ENCODE data around the gene CPXM2.

CPXM2 gene

DNA sequence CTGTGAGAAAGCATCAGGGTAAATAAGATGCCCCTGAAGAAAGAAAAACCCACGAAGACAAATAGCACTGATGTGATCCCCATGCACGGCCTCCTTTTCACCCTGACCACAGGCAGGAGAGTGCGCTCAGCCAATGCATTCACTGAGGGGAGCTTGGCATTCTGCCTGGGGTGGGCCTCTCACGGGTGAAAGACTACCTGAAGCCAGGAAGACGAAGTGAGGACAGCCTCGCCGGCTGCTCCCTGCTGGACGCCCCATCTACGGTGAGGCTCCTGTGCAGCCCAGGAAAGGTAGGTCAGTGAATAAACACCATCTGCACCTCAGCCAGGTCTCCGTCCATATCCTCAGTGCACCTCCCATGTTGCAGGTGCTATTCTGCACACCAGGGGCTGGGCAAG is 32.0 kb downstream of the CPXM2 start:
- ChIA-PET POLR2A (no interaction called here), CTCF (no interaction called here)
- no peak for DNase-seq (ENCODE audit: extremely low spot score)
- TF ChIP-seq CTBP1 (IDR thresholded peaks at IDR 0.05; ENCODE audit: borderline replicate concordance) (no peak), SUZ12 (IDR thresholded peaks at IDR 0.05) (no peak), ARNT (IDR thresholded peaks at IDR 0.05) (no peak), L3MBTL2 (conservative IDR thresholded peaks at IDR 0.05) (no peak), ELF4 (IDR thresholded peaks at IDR 0.05) (no peak)

DNA sequence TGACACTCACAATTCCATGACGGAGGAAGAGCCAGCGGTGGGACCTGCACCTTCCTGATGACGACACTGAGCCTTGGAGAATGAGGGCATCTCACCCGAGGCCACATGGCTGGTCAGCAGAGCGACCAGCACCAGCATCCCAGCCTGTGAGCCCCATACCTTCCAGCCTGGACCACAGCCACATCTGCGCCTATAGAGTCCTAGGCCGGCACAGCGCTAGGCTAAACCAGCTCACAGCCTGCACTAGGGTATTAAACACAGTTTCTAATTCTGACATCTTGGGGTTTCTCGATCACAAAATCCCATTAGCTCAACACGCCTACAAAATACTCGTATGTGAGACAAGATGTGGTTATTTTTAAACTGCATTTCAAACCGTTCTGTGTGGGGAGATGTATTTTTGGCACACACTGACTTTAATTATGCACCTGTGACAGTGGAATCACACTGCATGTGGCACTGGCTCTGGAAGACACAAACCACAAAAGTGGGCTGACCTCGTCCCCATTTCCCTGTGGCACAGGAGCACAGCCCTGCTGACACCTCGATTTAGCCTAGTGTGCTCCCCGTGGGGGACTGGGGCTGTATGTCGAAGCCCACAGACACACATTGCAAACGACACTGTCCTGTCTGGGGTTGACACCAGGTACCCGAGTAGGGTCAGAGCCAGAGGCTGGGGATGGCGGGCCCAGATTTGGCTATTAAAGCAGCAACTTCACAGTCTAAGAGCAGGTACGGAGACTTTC is 32.5 kb downstream of the CPXM2 start:
- no peak for TF ChIP-seq L3MBTL2 (conservative IDR thresholded peaks at IDR 0.05)
- no peak for TF ChIP-seq SUZ12 (IDR thresholded peaks at IDR 0.05)
- no peak for TF ChIP-seq BHLHE40 (IDR thresholded peaks at IDR 0.05; ENCODE audit: borderline replicate concordance)
- TF ChIP-seq, protein P1, sequence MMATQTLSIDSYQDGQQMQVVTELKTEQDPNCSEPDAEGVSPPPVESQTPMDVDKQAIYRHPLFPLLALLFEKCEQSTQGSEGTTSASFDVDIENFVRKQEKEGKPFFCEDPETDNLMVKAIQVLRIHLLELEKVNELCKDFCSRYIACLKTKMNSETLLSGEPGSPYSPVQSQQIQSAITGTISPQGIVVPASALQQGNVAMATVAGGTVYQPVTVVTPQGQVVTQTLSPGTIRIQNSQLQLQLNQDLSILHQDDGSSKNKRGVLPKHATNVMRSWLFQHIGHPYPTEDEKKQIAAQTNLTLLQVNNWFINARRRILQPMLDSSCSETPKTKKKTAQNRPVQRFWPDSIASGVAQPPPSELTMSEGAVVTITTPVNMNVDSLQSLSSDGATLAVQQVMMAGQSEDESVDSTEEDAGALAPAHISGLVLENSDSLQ (IDR thresholded peaks at IDR 0.05): no peak
- no peak for TF ChIP-seq NFRKB (IDR thresholded peaks at IDR 0.05)
- TF ChIP-seq ELF4 (IDR thresholded peaks at IDR 0.05): no peak
- TF ChIP-seq SP1 (IDR thresholded peaks at IDR 0.05): no peak
- TF ChIP-seq FOXM1 (IDR thresholded peaks at IDR 0.05; ENCODE audit: borderline replicate concordance): no peak
- no peak for TF ChIP-seq TARDBP (IDR thresholded peaks at IDR 0.05)
- DNase-seq (ENCODE audit: extremely low spot score): no peak
- CTCF ChIA-PET: no interaction called here
- POLR2A ChIA-PET: no interaction called here

DNA sequence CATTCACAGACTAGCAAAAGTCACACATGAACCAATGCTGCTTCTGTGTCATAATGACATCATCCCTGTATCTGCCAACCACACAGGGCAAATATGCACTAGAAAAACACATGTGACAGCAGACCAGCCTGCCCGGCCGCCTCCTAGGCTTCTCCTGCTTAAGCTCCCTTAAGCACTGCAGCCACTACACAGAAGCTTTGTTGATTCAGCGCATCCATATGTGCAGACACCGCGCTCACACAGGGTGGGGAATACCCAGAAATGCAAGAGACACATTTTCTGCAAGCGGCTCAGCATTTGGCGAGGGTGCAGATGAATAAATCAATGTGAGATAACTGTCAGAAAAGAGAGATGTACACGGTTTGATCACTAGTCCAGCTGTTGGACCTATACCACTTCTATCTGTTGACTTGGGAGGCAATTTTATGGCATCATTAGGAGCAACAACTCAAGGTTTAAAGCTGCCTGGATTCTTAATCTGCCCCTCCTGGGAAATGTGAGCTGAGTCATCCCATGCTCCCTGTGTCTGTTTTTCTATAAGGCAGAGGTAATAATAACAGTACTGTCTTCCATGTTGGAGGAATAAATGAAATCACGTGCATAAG is 33.4 kb downstream of the CPXM2 start:
- TF ChIP-seq CTBP1 (IDR thresholded peaks at IDR 0.05; ENCODE audit: borderline replicate concordance) (no peak), ZNF384 (IDR thresholded peaks at IDR 0.05) (no peak), LEF1 (IDR thresholded peaks at IDR 0.05; ENCODE audit: borderline replicate concordance) (no peak), TARDBP (IDR thresholded peaks at IDR 0.05) (no peak), FOXK2 (IDR thresholded peaks at IDR 0.05) (no peak), FOXM1 (IDR thresholded peaks at IDR 0.05; ENCODE audit: borderline replicate concordance) (no peak), ARNT (IDR thresholded peaks at IDR 0.05) (no peak), SP1 (IDR thresholded peaks at IDR 0.05) (no peak), FOXA1 (IDR thresholded peaks at IDR 0.05) (no peak), ELF4 (IDR thresholded peaks at IDR 0.05) (no peak), NFRKB (IDR thresholded peaks at IDR 0.05) (no peak), L3MBTL2 (conservative IDR thresholded peaks at IDR 0.05) (no peak), SUZ12 (IDR thresholded peaks at IDR 0.05) (no peak), BHLHE40 (IDR thresholded peaks at IDR 0.05; ENCODE audit: borderline replicate concordance) (no peak), HDGF (IDR thresholded peaks at IDR 0.05; ENCODE audit: borderline replicate concordance) (no peak)
- TF ChIP-seq, protein P1 (IDR thresholded peaks at IDR 0.05): no peak
- CTCF ChIA-PET: no interaction called here
- DNase-seq (ENCODE audit: extremely low spot score): no peak
- POLR2A ChIA-PET: no interaction called here

DNA sequence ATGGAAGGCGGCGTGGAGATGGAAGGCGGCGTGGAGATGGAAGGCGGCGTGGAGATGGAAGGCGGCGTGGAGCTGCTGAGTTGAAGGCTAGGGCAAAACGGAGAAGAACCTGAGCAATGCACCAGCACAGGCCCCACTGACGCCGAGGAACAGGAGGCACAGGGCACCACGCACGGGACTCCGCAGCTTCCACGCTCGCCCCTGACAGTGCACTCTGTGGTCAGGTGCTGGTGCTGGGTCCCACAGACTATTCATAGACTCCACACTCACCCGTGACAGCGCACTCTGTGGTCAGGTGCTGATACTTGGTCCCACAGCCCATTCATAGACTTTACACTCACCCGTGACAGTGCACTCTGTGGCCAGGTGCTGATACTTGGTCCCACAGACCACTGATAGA is 34.0 kb downstream of the CPXM2 start:
- no peak for DNase-seq (ENCODE audit: extremely low spot score)
- POLR2A ChIA-PET: no interaction called here
- TF ChIP-seq FOXK2 (IDR thresholded peaks at IDR 0.05) (no peak), SP1 (IDR thresholded peaks at IDR 0.05) (no peak), TARDBP (IDR thresholded peaks at IDR 0.05) (no peak), HDGF (IDR thresholded peaks at IDR 0.05; ENCODE audit: borderline replicate concordance) (no peak), ZNF384 (IDR thresholded peaks at IDR 0.05) (no peak), ARNT (IDR thresholded peaks at IDR 0.05) (no peak), LEF1 (IDR thresholded peaks at IDR 0.05; ENCODE audit: borderline replicate concordance) (no peak), FOXA1 (IDR thresholded peaks at IDR 0.05) (no peak), L3MBTL2 (conservative IDR thresholded peaks at IDR 0.05) (no peak), SUZ12 (IDR thresholded peaks at IDR 0.05) (no peak), NFRKB (IDR thresholded peaks at IDR 0.05) (no peak)
- TF ChIP-seq, protein P1 (IDR thresholded peaks at IDR 0.05): no peak
- CTCF ChIA-PET: no interaction called here

GRCh38 chr10:123855008-123855684 is 36.5 kb downstream of the CPXM2 start:
- CTCF ChIA-PET: no interaction called here
- POLR2A ChIA-PET: no interaction called here
- TF ChIP-seq HDGF (IDR thresholded peaks at IDR 0.05; ENCODE audit: borderline replicate concordance): no peak
- no peak for TF ChIP-seq SUZ12 (IDR thresholded peaks at IDR 0.05)
- no peak for TF ChIP-seq CTBP1 (IDR thresholded peaks at IDR 0.05; ENCODE audit: borderline replicate concordance)
- TF ChIP-seq, protein P1 (IDR thresholded peaks at IDR 0.05): no peak
- TF ChIP-seq ZNF384 (IDR thresholded peaks at IDR 0.05): no peak
- no peak for TF ChIP-seq FOXA1 (IDR thresholded peaks at IDR 0.05)
- TF ChIP-seq LEF1 (IDR thresholded peaks at IDR 0.05; ENCODE audit: borderline replicate concordance): no peak
- TF ChIP-seq FOXK2 (IDR thresholded peaks at IDR 0.05): no peak
- TF ChIP-seq ELF4 (IDR thresholded peaks at IDR 0.05): no peak
- no peak for TF ChIP-seq SP1 (IDR thresholded peaks at IDR 0.05)
- TF ChIP-seq NFRKB (IDR thresholded peaks at IDR 0.05): no peak
- no peak for DNase-seq (ENCODE audit: extremely low spot score)
